HepG2 (cell line): ENCODE results near the gene ENPP7. TPM values are rescaled to one million over a fixed set of nuclear protein-coding genes. Genes with fewer than 3 reads are reported as not detected.

ENCODE experiments used
- ARHGAP35 ChIP-seq: sonication (generic); formaldehyde crosslinking; IDR thresholded peaks from 2 replicates; pipeline ENCODE4 v1.9.0; 2022; ENCODE audit warnings: mild to moderate bottlenecking, inconsistent platforms, moderate library complexity, missing genetic modification reagents, borderline replicate concordance
- FUBP1 ChIP-seq: sonication (generic); formaldehyde crosslinking; IDR thresholded peaks from 2 replicates; pipeline ENCODE4 v1.5.1; 2020; ENCODE audit warnings: missing genetic modification reagents, mild to moderate bottlenecking, borderline replicate concordance
- GABPA ChIP-seq, 2 experiments: IDR thresholded peaks; 2 replicates each; pipeline ENCODE4 v1.6.1; 2011 to 2016; ENCODE audit warnings: low read depth in 2 of 2, low read length in 1 of 2, missing biosample characterization in 1 of 2, missing genetic modification characterization in 1 of 2
- MAX ChIP-seq: IDR thresholded peaks from 2 replicates; pipeline ENCODE4 v1.6.1; 2012; ENCODE audit warnings: inconsistent platforms
- MXI1 ChIP-seq: IDR thresholded peaks from 3 replicates; pipeline ENCODE4 v1.6.1; 2012; ENCODE audit warnings: low read depth, low read length, inconsistent platforms, borderline replicate concordance
- PRDM10 ChIP-seq: sonication (generic); formaldehyde crosslinking; IDR thresholded peaks from 2 replicates; pipeline ENCODE4 v1.4.0; 2020; ENCODE audit warnings: low read depth, missing genetic modification reagents
- RERE ChIP-seq: IDR thresholded peaks from 2 replicates; pipeline ENCODE4 v1.6.1; 2016; ENCODE audit warnings: low read depth, missing genetic modification reagents, missing compliant biosample characterization
- SP2 ChIP-seq: sonication (generic); formaldehyde crosslinking; IDR thresholded peaks from 2 replicates; pipeline ENCODE4 v1.5.1; 2020; ENCODE audit warnings: mild to moderate bottlenecking, missing genetic modification reagents
- ZBTB10 ChIP-seq: sonication (generic); formaldehyde crosslinking; IDR thresholded peaks from 2 replicates; pipeline ENCODE4 v1.4.0; 2020; ENCODE audit warnings: missing genetic modification reagents, borderline replicate concordance
- ZFY ChIP-seq: sonication (generic); formaldehyde crosslinking; IDR thresholded peaks from 2 replicates; pipeline ENCODE4 v1.4.0; 2020; ENCODE audit warnings: missing genetic modification reagents
- ZNF264 ChIP-seq: sonication (generic); formaldehyde crosslinking; IDR thresholded peaks from 2 replicates; pipeline ENCODE4 v1.4.0; 2020; ENCODE audit warnings: missing genetic modification reagents
- ZNF556 ChIP-seq: sonication (generic); formaldehyde crosslinking; IDR thresholded peaks from 2 replicates; pipeline ENCODE4 v1.4.0; 2020; ENCODE audit warnings: mild to moderate bottlenecking, missing genetic modification reagents, borderline replicate concordance
- ZNF746 ChIP-seq: sonication (generic); formaldehyde crosslinking; IDR thresholded peaks from 2 replicates; pipeline ENCODE4 v1.8.0; 2022; ENCODE audit warnings: mild to moderate bottlenecking, missing genetic modification reagents
- polyA plus RNA-seq, 8 experiments: library from polyadenylated mRNA; depleted of rRNA in 3 of 8; stranded (reverse) in 7 of 8; unstranded in 1 of 8; fragments of >200 nt; fragmentation: Illumina TruSeq in 4 of 8; extraction: Trizol in 4 of 8; gene quantifications; 2 replicates each; pipeline versions ENCODE4 v1.2.1 to v1.2.3, GENCODE V29; 2011 to 2016; ENCODE audit warnings: low read depth in 4 of 8, missing spikeins in 1 of 8, mixed read lengths in 1 of 8; ENCODE audit not compliant: insufficient read depth in 1 of 8
- total RNA-seq, 5 experiments: library from RNA; depleted of rRNA; stranded (reverse); fragments of >200 nt; fragmentation: Illumina TruSeq; extraction: Trizol; gene quantifications; 2 replicates each; pipeline ENCODE4 v1.2.3, GENCODE V29; 2016; ENCODE audit warnings: low read depth in 1 of 5

ENPP7 gene
- total and polyA plus RNA-seq, 2 of the 13 experiments (the other 11 are each of a cell fraction or from before 2014, with no cell fraction given), result 1.1 to 2.2 TPM

- TF ChIP-seq RERE (CRISPR knock-in tag) (no peak), ZBTB10 (CRISPR knock-in tag) (0 out of 2 replicates have a peak, but pooled peaks have one; percentile 51), PRDM10 (no peak), ZFY (peak; percentile 35; the same call in 1 of the 2 replicates), ZNF746 (CRISPR knock-in tag) (peak; percentile 29; the same call in 1 of the 2 replicates), ZNF556 (CRISPR knock-in tag) (no peak), ARHGAP35 (CRISPR knock-in tag) (no peak), SP2 (CRISPR knock-in tag) (no peak), GABPA (IDR thresholded peaks at IDR 0.05; ENCODE audit: low read depth, low read length) (peak; percentile 23; the same call in 1 of the 2 replicates), GABPA (CRISPR knock-in tag; IDR thresholded peaks at IDR 0.05; ENCODE audit: low read depth) (0 out of 2 replicates have a peak, but pooled peaks have one; percentile 16), MAX (peak; percentile 70; the same call in 1 of the 2 replicates), FUBP1 (no peak), ZNF264 (CRISPR knock-in tag) (peak; percentile 35; the same call in 1 of the 2 replicates), MXI1 (no peak; the same call in 2 of the 3 replicates)
These were observed 46.6 kb downstream of the ENPP7 start (continued) for GRCh38 chr17:79777120-79777893.
